ENCODE data around the gene LRRN1.
"Not testable (repeated sequence)": the region's sequence is repeated elsewhere in the genome, so short reads cannot be mapped to it uniquely, and the experiment has no call there.

LRRN1 gene

GRCh38 chr3:3806856-3807255, 7.6 kb downstream of the LRRN1 start:
- DNase-seq (ENCODE audit: low read depth in 2 of 2) = no peak

- DNase-seq (ENCODE audit: low read depth in 2 of 2) = no peak
These were observed 13.8 kb downstream of the LRRN1 start for GRCh38 chr3:3813013-3813412.

DNA sequence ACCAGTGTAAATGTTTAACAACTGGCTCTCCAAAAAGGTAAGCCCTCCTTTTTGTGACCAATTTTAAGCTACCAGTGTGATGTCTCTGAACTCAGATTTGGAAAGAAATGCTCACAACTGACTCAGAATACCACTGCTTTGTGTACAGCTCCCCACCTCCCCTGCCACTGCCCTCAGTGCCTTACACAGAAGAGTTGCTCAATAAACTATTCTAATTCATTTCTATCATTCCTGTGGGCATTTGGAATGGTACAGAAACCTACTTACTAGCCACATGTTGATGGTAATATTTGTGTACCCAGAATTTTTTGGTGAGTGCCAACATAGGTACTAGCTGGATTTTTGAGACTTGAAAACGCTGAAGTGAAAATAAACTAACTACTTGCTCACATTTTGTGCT, 16.0 kb downstream of the LRRN1 start:
- no peak for DNase-seq (ENCODE audit: low read depth in 2 of 2)

DNA sequence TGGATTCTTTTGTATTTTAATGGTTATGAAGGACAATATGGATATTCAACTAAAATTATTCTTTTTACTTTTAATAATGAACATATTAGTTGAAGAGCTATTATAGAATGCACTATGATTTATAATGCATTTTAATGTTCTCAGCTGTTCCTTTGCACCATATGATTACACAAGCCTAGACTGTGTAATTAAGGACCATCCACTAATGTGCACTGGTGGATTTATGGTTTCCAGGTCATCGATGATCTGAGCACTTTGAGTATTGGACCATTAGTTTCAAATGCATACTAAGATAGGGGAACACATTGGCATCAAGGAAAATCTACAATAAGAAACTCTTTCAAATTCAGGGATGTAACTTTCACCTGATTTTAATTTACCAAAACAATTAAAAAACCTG, 16.8 kb downstream of the LRRN1 start:
- DNase-seq (ENCODE audit: low read depth in 2 of 2) = no peak

DNA sequence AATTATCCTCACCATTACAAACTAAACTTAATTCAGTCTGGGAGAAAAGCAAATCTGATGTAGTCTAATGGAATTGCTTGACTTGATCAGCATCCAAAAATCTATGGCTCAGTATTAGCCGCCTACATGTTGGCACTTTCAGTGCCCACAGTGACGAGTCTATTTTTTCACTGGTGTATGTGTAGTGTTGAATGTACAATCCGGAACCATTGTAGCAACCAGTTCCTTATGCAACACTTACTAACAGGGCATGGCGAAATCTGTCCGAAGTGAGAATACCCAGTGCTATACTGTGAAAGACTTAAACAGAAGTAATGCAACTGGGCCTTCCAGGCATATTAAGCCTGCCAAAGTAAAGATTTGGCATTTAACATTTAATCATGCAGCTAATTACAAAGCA, 18.6 kb downstream of the LRRN1 start:
- no peak for DNase-seq (ENCODE audit: low read depth in 2 of 2)

GRCh38 chr3:3821777-3822176, 22.5 kb downstream of the LRRN1 start:
- no peak for DNase-seq (ENCODE audit: low read depth in 2 of 2)

- DNase-seq (ENCODE audit: low read depth in 2 of 2) = no peak
These were observed 25.8 kb downstream of the LRRN1 start for GRCh38 chr3:3825035-3825434.

DNA sequence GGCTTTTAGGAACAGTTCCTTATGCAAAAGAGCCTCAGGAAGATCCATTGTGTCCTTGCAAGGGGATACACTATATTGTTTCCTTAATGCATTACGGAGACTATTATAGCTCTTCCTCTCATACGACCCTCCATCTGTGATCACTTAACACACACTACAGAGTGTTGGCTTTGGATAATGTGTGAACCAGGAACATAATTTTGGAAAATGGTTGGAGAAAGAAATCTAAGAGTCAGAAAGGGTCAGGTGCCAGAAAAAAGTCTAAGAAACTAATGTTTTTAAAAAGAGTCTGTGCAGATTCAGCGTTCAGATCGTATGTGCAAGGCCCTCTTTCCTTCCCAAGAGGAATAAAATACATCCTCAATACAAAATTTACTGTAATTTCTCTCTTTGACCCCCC, 27.3 kb downstream of the LRRN1 start:
- DNase-seq (ENCODE audit: low read depth in 2 of 2) = no peak

- no peak for DNase-seq (ENCODE audit: low read depth in 2 of 2)
These were observed 27.9 kb downstream of the LRRN1 start for GRCh38 chr3:3827111-3827510.

GRCh38 chr3:3828417-3828816, 29.2 kb downstream of the LRRN1 start:
- not testable (repeated sequence) for DNase-seq (ENCODE audit: low read depth in 2 of 2)

DNA sequence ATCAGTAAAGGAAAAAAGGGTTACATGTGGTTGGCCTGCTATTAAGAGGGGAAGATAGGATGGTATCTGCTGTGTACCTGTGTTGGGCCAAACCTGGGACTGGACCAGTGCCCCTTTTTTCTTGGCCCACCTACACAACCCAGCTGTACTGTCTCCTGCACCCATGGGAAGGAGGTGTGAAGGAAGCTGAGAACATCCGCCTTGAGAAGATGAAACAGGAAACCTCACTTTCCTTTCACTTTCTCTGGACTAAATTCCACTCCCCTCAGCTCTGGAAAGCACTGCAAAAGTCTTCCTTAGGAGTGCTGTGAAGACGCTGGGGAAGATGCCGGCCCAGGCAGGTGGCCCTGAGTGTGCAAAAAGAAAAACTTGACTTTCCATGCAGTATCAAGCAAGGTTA, 37.6 kb downstream of the LRRN1 start:
- no peak for DNase-seq (ENCODE audit: low read depth in 2 of 2)

DNA sequence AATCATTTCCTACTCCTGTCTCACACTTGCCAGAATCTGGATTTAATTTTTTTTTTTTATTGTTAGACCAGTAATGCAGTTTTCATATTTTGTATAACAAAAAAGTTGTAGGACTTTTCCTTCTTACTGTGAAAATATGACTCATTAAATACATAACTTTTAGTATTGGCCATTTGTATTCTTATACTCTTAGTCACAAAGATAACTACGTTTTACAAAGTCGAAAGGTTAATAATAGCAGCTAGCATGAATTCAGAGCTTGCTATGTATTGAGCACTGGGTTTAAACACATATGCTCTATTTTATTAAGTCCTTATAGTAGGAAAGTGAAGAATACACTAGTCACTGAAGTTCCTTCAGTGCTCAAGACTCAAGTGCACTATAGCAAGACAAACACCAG, 43.1 kb downstream of the LRRN1 start:
- DNase-seq (ENCODE audit: low read depth in 2 of 2) = no peak

DNA sequence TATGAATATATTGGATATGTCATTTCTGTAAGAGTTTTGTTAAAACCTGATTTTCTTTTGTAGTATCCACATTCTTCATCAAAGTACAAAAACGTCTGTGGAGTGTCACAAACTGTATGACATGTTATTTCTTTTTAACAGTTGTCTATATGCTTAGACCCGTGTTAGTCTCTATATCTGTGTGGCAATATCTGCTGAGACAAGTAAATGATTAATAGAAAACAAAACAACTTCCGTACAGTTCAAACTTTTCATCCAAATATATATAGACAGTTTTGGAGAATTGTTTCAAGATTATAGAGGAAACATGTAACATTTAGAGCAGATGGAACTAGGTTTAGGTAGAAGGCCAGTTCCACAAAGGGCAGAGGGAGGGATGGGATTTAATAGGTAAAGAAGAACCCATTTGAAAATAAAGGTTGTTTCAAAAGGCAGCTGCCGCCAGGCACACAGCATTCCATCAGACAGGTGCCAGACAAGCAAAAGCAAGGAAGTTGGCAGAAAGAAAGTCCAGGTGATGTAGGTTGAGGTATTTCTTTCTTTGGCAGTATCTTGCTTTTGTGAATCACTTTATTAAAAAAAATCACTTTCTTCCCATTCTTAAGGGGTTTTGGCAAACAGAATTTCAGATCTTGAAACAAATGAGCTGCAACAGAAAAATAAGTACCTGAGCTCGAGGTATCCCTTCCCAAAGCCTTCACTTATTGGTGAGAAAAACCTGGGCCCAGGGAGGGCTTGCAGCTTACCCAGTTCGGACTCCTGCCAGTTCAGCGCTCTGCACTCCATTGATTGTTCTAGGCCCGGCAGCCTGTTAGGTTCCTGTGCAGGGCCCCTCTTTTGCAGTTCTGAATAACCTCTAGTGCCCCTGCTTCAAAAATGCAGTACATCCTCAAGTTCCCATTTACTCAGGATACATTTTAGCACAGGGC, 49.0 kb downstream of the LRRN1 start:
- no peak for DNase-seq (ENCODE audit: low read depth in 2 of 2)

GRCh38 chr3:3848923-3849275, 49.7 kb downstream of the LRRN1 start:
- no peak for DNase-seq (ENCODE audit: low read depth in 2 of 2)

DNA sequence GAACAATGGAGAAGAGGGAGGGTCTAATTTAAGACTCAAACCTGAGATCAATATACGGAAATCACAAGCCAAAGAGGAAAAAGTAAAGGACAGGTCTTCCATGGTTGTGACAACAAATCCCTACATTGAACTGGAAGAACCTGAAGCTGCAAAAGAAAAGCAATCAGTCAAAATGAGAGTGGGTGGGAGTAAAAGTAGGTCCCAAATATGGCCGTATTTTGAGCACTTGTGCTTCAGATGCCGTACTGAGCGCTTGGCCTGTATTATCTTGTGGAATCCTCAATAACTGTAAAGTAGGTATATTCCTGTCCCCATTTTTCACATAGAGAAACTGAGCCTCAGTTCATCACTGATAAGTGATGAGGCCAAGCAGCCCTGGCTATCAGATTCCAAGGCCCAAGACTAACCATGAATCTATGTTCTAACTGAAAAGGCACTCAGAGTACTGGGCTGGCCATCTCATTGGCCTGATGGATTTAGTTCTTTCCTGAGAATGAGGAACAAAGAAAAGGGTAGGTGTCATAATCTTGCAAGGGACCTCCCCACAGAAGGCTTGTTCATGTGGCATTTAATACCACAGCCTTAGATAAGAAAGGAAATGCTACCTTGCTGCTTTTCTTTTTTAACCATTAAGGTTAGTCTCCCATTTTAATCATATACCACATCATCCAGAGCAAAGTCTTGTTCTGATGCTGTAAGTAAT, 52.5 kb downstream of the LRRN1 start:
- DNase-seq (ENCODE audit: low read depth in 2 of 2) = no peak

DNA sequence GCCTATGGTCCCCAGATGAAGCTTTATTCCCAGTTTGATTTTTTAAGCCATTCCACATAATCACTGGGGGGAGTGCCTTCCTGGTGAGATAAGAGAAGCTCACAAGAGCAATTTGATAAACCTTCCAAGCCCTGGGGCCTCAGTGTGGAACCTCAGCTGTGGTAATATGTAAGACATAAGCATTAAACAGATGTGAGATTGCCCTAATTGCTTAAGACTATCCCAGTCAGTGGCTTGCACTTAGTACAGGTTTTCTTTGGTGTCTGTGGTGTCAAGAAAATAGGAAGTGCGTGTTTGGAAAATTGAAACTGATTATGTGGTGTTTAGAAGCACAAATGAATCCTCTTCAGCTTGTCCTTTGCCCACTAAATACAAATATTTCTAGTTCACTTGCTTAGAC, 54.3 kb downstream of the LRRN1 start:
- no peak for DNase-seq (ENCODE audit: low read depth in 2 of 2)

- no peak for DNase-seq (ENCODE audit: low read depth in 2 of 2)
These were observed 55.8 kb downstream of the LRRN1 start for GRCh38 chr3:3855056-3855455.

- no peak for DNase-seq (ENCODE audit: low read depth in 2 of 2)
These were observed 61.0 kb downstream of the LRRN1 start for GRCh38 chr3:3860235-3860634.

DNA sequence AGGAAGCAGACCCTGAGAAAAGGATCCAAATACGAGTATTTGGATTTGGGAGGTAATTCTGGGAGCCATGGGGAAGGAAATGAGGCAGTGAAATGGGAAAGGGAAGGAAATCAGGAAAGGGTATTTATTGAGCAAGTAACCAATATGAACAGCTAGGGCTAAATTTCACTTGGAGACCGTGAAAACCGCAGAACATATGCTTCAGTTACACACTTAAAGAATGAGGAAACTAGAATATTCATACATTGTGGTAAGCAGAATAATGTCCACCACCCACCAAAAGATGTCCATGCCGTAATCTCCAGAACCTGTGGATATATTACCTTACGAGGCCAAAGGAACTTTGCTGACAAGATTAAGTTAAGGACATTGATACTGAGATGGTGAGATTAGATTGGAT, 63.3 kb downstream of the LRRN1 start:
- no peak for DNase-seq (ENCODE audit: low read depth in 2 of 2)

DNA sequence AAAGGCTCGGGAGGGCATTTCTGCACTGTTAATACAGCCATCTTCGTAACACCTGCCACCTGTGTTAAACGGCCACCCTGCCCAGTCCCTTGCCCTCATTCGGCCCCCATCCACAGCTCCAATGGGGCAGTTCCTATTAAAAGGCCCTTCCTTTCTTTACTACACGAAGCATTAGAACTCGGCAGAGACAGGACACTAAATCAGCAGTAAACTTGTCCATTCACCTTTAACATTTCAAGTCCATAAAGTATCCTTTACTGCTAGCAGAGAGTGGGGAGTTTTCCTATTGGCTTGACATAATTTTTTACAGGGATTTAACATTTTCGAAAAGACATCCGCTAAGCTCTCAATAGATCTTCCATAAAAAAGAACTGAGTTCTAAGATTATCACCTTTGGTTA, 76.3 kb downstream of the LRRN1 start:
- DNase-seq (ENCODE audit: low read depth in 2 of 2) = no peak

GRCh38 chr3:3881050-3881449, 81.8 kb downstream of the LRRN1 start:
- DNase-seq (ENCODE audit: low read depth in 2 of 2) = no peak

DNA sequence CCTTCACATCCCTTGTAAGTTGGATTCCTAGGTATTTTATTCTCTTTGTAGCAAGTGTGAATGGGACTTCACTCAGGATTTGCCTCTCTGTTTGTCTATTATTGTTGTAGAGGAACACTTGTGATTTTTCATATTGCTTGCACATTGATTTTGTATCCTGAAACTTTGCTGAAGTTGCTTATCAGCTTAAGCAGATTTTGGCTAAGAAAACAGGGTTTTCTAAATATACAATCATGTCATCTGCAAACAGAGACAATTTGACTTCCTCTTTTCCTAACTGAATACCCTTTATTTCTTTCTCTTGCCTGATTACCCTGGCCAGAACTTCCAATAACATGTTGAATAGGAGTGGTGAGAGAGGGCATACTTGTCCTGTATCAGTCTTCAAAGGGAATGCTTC, 88.1 kb downstream of the LRRN1 start:
- not testable (repeated sequence) for DNase-seq (ENCODE audit: low read depth in 2 of 2)

DNA sequence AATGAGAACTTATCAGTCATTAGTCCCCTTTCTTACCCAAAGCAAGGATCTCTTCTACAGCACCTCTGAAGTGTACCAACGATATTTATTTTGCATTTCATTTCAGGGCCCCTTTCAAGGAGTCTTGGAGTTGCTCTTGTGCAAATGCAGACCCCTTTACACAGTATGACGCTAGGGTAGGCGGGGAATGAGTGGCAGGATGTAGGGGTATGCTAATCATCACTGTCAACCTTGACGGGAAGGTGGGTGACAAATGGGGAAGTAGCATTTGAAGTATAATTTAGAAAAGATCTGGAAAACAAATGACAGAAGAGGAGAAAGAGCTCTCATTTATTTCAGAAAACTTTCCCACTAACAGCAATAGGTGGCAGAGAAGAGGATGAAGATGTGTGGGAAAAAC, 94.4 kb downstream of the LRRN1 start:
- no peak for DNase-seq (ENCODE audit: low read depth in 2 of 2)

All from stimulated activated CD4-positive, alpha-beta T cell treated with anti-CD3 and anti-CD28 coated beads, Interleukin-12 subunit alpha, Interleukin-12 subunit beta, amount 100 ng/mL, for 24 hours (primary cell).